ENCODE results near the gene GABRR3.

GABRR3 gene

GRCh38 chr3:97988784-97989568 is 46.1 kb downstream of the GABRR3 start:
- no peak for DNase-seq

GRCh38 chr3:97987306-97987705 is 47.8 kb downstream of the GABRR3 start:
- DNase-seq = no peak

- no peak for DNase-seq
These were observed 51.1 kb downstream of the GABRR3 start for GRCh38 chr3:97983933-97984491.

- no peak for DNase-seq
These were observed 53.2 kb downstream of the GABRR3 start for GRCh38 chr3:97981886-97982285.

GRCh38 chr3:97979610-97980009 is 55.5 kb downstream of the GABRR3 start:
- no peak for DNase-seq

- no peak for DNase-seq
These were observed 59.6 kb downstream of the GABRR3 start for GRCh38 chr3:97975466-97975865.

GRCh38 chr3:97974996-97975395 is 60.1 kb downstream of the GABRR3 start:
- no peak for DNase-seq

GRCh38 chr3:97972976-97973375 is 62.1 kb downstream of the GABRR3 start:
- DNase-seq = no peak

GRCh38 chr3:97971679-97972567 is 63.2 kb downstream of the GABRR3 start, which contains the start of gene RIOX2:
Gene RIOX2 (minus strand): TSS chr3:97972431. CDS start chr3:97967593, 4,838 bp downstream.
- peak; percentile 57 for DNase-seq

GRCh38 chr3:97970956-97971620 is 64.0 kb downstream of the GABRR3 start:
- no peak for DNase-seq

- DNase-seq = peak; percentile 28
These were observed 65.0 kb downstream of the GABRR3 start for GRCh38 chr3:97970156-97970555.

GRCh38 chr3:97969541-97969940 is 65.6 kb downstream of the GABRR3 start:
- DNase-seq = no peak

GRCh38 chr3:97968376-97968775 is 66.7 kb downstream of the GABRR3 start:
- DNase-seq = no peak

- no peak for DNase-seq
These were observed 67.1 kb downstream of the GABRR3 start for GRCh38 chr3:97967966-97968365.

GRCh38 chr3:97960993-97961766 is 73.9 kb downstream of the GABRR3 start:
- peak; percentile 19 for DNase-seq

- DNase-seq = no peak
These were observed 74.6 kb downstream of the GABRR3 start for GRCh38 chr3:97960551-97960950.

GRCh38 chr3:97959872-97960271 is 75.2 kb downstream of the GABRR3 start:
- no peak for DNase-seq

- DNase-seq = no peak
These were observed 76.3 kb downstream of the GABRR3 start for GRCh38 chr3:97958796-97959195.

GRCh38 chr3:97958396-97958795 is 76.7 kb downstream of the GABRR3 start:
- peak; percentile 22 for DNase-seq

- DNase-seq = no peak
These were observed 77.4 kb downstream of the GABRR3 start for GRCh38 chr3:97957617-97958311.

- DNase-seq = no peak
These were observed 79.1 kb downstream of the GABRR3 start for GRCh38 chr3:97956051-97956450.
